Liver (tissue), 9 donors: ENCODE measurements around the gene GRM1. TPM values are rescaled to one million over a fixed set of nuclear protein-coding genes. Genes with fewer than 3 reads are reported as not detected.

Experiments
- DNase-seq: peaks from one replicate; pipeline ENCODE4 v3.0.0-alpha.2; 2017; ENCODE audit warnings: low spot score
- H3K27ac ChIP-seq, 2 donors: one replicate each; pipeline ENCODE4 v1.7.0; 2013; ENCODE audit warnings: inconsistent platforms in 2 of 2, low read length in 2 of 2, control low read depth in 1 of 2, low read depth in 1 of 2, mild to moderate bottlenecking in 1 of 2
- H3K27me3 ChIP-seq, 4 donors: one replicate each; pipeline versions ENCODE4 v1.6.1 to v1.7.0; 2013; ENCODE audit warnings: low read length in 3 of 4, inconsistent platforms in 1 of 4, mild to moderate bottlenecking in 1 of 4, moderate library complexity in 1 of 4; ENCODE audit not compliant: control insufficient read depth in 4 of 4, insufficient read depth in 4 of 4
- H3K36me3 ChIP-seq, 4 donors: one replicate each; pipeline versions ENCODE4 v1.6.1 to v1.7.0; 2013; ENCODE audit warnings: low read length in 3 of 4, mild to moderate bottlenecking in 3 of 4, low read depth in 1 of 4, moderate library complexity in 1 of 4; ENCODE audit not compliant: control insufficient read depth in 4 of 4, insufficient read depth in 3 of 4
- H3K4me1 ChIP-seq, 4 donors: one replicate each; pipeline versions ENCODE4 v1.6.1 to v1.7.0; 2013; ENCODE audit warnings: low read length in 3 of 4, mild to moderate bottlenecking in 3 of 4, moderate library complexity in 1 of 4; ENCODE audit not compliant: control insufficient read depth in 4 of 4, insufficient read depth in 4 of 4
- H3K4me3 ChIP-seq, 3 donors: one replicate each; pipeline versions ENCODE4 v1.6.1 to v1.7.0; 2013; ENCODE audit warnings: low read length in 3 of 3, control low read depth in 1 of 3, low read depth in 1 of 3, mild to moderate bottlenecking in 1 of 3
- H3K9ac ChIP-seq, 2 donors: one replicate each; pipeline ENCODE4 v1.7.0; 2013; ENCODE audit warnings: low read length in 2 of 2, mild to moderate bottlenecking in 2 of 2, moderate library complexity in 2 of 2, control low read depth in 1 of 2, low read depth in 1 of 2
- H3K9me3 ChIP-seq, 4 donors: one replicate each; pipeline versions ENCODE4 v1.6.1 to v1.7.0; 2013; ENCODE audit warnings: low read length in 3 of 4; ENCODE audit not compliant: control insufficient read depth in 4 of 4
- ATF3 ChIP-seq: IDR thresholded peaks from 2 replicates; pipeline ENCODE4 v1.6.1; 2016; ENCODE audit warnings: antibody characterized with exemption
- EGR1 ChIP-seq, 2 donors: IDR thresholded peaks; 2 replicates each; pipeline ENCODE4 v1.6.1; 2016 to 2018; ENCODE audit warnings: antibody characterized with exemption in 2 of 2, low read depth in 2 of 2
- FOXA1 ChIP-seq: IDR thresholded peaks from 2 replicates; pipeline ENCODE4 v1.6.1; 2016; ENCODE audit warnings: antibody characterized with exemption
- FOXA2 ChIP-seq: IDR thresholded peaks from 2 replicates; pipeline ENCODE4 v1.6.1; 2016; ENCODE audit warnings: antibody characterized with exemption
- HNF4A ChIP-seq, 2 donors: conservative IDR thresholded peaks; 2 replicates each; pipeline ENCODE4 v1.6.1; 2016; ENCODE audit warnings: antibody characterized with exemption in 2 of 2, mild to moderate bottlenecking in 2 of 2
- HNF4G ChIP-seq: IDR thresholded peaks from 2 replicates; pipeline ENCODE4 v1.6.1; 2016; ENCODE audit warnings: antibody characterized with exemption
- JUND ChIP-seq, 2 donors: IDR thresholded peaks; 2 replicates each; pipeline ENCODE4 v1.6.1; 2016; ENCODE audit warnings: antibody characterized with exemption in 2 of 2
- MAX ChIP-seq: IDR thresholded peaks from 2 replicates; pipeline ENCODE4 v1.6.1; 2016; ENCODE audit warnings: antibody characterized with exemption
- NR2F2 ChIP-seq: IDR thresholded peaks from 2 replicates; pipeline ENCODE4 v1.6.1; 2016; ENCODE audit warnings: antibody characterized with exemption
- RAD21 ChIP-seq, 2 donors: IDR thresholded peaks; 2 replicates each; pipeline ENCODE4 v1.6.1; 2016; ENCODE audit warnings: antibody characterized with exemption in 2 of 2, mild to moderate bottlenecking in 2 of 2
- REST ChIP-seq: IDR thresholded peaks from 2 replicates; pipeline ENCODE4 v1.6.1; 2016; ENCODE audit warnings: antibody characterized with exemption, mild to moderate bottlenecking
- RXRA ChIP-seq, 2 donors: IDR thresholded peaks; 2 replicates each; pipeline ENCODE4 v1.6.1; 2017 to 2018; ENCODE audit warnings: antibody characterized with exemption in 2 of 2, mild to moderate bottlenecking in 1 of 2
- SP1 ChIP-seq: IDR thresholded peaks from 2 replicates; pipeline ENCODE4 v1.6.1; 2018; ENCODE audit warnings: antibody characterized with exemption, mild to moderate bottlenecking
- TAF1 ChIP-seq: conservative IDR thresholded peaks from 2 replicates; pipeline ENCODE4 v1.6.1; 2016; ENCODE audit warnings: antibody characterized with exemption, mild to moderate bottlenecking
- YY1 ChIP-seq: IDR thresholded peaks from 2 replicates; pipeline ENCODE4 v1.6.1; 2016; ENCODE audit warnings: antibody characterized with exemption, mild to moderate bottlenecking
- WGBS: extraction: QIAGEN DNeasy Blood & Tissue Kit; methylation state at CpG from one replicate; pipeline ENCODE4 v1.1.7; 2013; 5-methylcytosine and 5-hydroxymethylcytosine counted together
- polyA plus RNA-seq, 2 donors: library from polyadenylated mRNA; stranded (reverse) in 1 of 2; unstranded in 1 of 2; fragments of 200-250 nt in 1 of 2; fragments of >200 nt in 1 of 2; fragmentation: Nextera tagmentation in 1 of 2; extraction: Ambion mirVana in 1 of 2; gene quantifications; one replicate each; pipeline versions ENCODE4 v1.2.1 to v1.2.3, GENCODE V29; 2013 to 2015
- total RNA-seq, 2 donors: library from RNA; depleted of rRNA; stranded (reverse); fragments of >200 nt; gene quantifications; one replicate each; pipeline ENCODE4 v1.2.3, GENCODE V29; 2014
- TF ChIP-seq, protein P1 (sequence below): IDR thresholded peaks from 2 replicates; pipeline ENCODE4 v1.6.1; 2016; ENCODE audit warnings: antibody characterized with exemption
- TF ChIP-seq, protein P2 (sequence below): fragments of 150-350 bp; IDR thresholded peaks from 2 replicates; pipeline ENCODE4 v1.5.1; 2017; ENCODE audit warnings: improper control_type of control experiment, low read depth, low read length; ENCODE audit not compliant: missing input control
- donor health status: healthy.
- donor health status: healthy.
- donor health status: healthy.
- donor health status: healthy.
- donor health status: healthy.

The GRM1 gene
- total and polyA plus RNA-seq, 4 donors: under 0.01 to 0.05 (median 0.01) TPM; not detected in 1

DNA sequence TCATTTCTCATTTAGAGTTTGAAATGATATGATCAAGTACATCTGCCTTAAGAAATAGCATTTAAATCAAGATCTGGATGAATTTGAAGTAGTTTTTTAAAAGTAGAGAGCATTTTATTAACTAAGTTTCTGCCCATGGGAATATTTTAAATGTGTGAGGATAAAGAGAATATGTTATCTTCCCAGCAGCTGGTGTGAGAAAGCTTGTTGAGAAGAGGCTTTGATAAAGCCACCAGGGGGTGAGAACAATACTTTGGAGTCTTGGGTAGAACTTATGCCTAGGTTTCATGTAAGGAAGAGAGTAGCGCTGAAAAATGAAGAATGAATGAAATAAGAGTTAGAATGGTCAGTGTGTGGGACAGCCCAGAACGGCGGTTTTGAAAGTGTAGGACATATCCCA is 190.2 kb downstream of the GRM1 start:
- no peaks in the 10 kb centered on the region for H3K4me1 ChIP-seq
- H3K4me3 ChIP-seq: no peak overlapping the region
- TF ChIP-seq ATF3: no peak
- no peak for TF ChIP-seq FOXA2
- no peak for TF ChIP-seq JUND (IDR thresholded peaks at IDR 0.05)
- no peak for TF ChIP-seq YY1
- no peak for TF ChIP-seq REST
- no peak for TF ChIP-seq TAF1
- no peak for TF ChIP-seq RAD21 (IDR thresholded peaks at IDR 0.05)
- no peak for TF ChIP-seq RXRA (IDR thresholded peaks at IDR 0.05)
- TF ChIP-seq HNF4G: no peak
- TF ChIP-seq, protein P1, sequence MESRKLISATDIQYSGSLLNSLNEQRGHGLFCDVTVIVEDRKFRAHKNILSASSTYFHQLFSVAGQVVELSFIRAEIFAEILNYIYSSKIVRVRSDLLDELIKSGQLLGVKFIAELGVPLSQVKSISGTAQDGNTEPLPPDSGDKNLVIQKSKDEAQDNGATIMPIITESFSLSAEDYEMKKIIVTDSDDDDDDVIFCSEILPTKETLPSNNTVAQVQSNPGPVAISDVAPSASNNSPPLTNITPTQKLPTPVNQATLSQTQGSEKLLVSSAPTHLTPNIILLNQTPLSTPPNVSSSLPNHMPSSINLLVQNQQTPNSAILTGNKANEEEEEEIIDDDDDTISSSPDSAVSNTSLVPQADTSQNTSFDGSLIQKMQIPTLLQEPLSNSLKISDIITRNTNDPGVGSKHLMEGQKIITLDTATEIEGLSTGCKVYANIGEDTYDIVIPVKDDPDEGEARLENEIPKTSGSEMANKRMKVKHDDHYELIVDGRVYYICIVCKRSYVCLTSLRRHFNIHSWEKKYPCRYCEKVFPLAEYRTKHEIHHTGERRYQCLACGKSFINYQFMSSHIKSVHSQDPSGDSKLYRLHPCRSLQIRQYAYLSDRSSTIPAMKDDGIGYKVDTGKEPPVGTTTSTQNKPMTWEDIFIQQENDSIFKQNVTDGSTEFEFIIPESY: no peak
- TF ChIP-seq, protein P2, sequence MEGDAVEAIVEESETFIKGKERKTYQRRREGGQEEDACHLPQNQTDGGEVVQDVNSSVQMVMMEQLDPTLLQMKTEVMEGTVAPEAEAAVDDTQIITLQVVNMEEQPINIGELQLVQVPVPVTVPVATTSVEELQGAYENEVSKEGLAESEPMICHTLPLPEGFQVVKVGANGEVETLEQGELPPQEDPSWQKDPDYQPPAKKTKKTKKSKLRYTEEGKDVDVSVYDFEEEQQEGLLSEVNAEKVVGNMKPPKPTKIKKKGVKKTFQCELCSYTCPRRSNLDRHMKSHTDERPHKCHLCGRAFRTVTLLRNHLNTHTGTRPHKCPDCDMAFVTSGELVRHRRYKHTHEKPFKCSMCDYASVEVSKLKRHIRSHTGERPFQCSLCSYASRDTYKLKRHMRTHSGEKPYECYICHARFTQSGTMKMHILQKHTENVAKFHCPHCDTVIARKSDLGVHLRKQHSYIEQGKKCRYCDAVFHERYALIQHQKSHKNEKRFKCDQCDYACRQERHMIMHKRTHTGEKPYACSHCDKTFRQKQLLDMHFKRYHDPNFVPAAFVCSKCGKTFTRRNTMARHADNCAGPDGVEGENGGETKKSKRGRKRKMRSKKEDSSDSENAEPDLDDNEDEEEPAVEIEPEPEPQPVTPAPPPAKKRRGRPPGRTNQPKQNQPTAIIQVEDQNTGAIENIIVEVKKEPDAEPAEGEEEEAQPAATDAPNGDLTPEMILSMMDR: no peak
- TF ChIP-seq HNF4A (conservative IDR thresholded peaks at IDR 0.05): no peak
- no peak for TF ChIP-seq SP1
- TF ChIP-seq MAX: no peak
- TF ChIP-seq NR2F2: no peak
- TF ChIP-seq EGR1 (IDR thresholded peaks at IDR 0.05; ENCODE audit: low read depth in 2 of 2): no peak
- no peak for TF ChIP-seq FOXA1
- DNase-seq: no peak
- WGBS: 77% methylated on average over 3 of the region's 3 CpGs
- no peak overlapping the region for H3K9ac ChIP-seq
- no peaks in the 10 kb centered on the region for H3K36me3 ChIP-seq
- H3K27me3 ChIP-seq: peaks cover 0 to 3% (median 0%) of the 10 kb centered on the region in 4 donors
- no peak overlapping the region for H3K27ac ChIP-seq
- H3K9me3 ChIP-seq: no peaks in the 10 kb centered on the region

DNA sequence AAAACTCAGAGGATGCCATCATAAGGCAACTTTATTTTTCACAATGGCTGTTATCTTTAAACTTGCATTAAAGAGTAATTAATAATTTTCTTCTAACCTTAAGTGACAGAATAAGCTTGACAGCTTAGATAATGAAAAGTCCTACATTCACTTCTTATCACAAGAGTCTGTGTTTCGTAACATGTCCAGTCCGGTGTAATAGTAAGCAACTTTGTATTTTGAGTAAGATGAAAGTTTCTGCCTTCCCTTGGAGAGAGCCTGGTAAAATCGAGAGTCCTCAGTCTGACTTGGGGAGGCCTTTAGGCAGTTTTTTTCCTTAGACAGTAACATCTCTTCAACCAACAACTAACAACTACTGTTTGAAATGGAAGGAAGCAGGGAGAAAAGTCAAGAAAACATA is 195.6 kb downstream of the GRM1 start:
- H3K27ac ChIP-seq: no peak overlapping the region
- no peaks in the 10 kb centered on the region for H3K9me3 ChIP-seq
- no peak for DNase-seq
- TF ChIP-seq REST (no peak), TAF1 (no peak)
- 43% methylated on average over 3 of the region's 3 CpGs for WGBS
- H3K9ac ChIP-seq: no peak overlapping the region
- no peak overlapping the region for H3K4me3 ChIP-seq
- peaks cover 0 to 3% (median 0%) of the 10 kb centered on the region in 4 donors for H3K27me3 ChIP-seq
- no peaks in the 10 kb centered on the region for H3K4me1 ChIP-seq
- H3K36me3 ChIP-seq: no peaks in the 10 kb centered on the region
